ENCODE results near the gene FBXW9. TPM values are rescaled to one million over a fixed set of nuclear protein-coding genes. Genes with fewer than 3 reads are reported as not detected.

The FBXW9 gene
- total RNA-seq, 1 experiment from 2014 or later: 21.0 TPM

GRCh38 chr19:12655546-12655945, 40.9 kb downstream of the FBXW9 start:
- BruUV-seq (replicated peaks): no TSS peak

GRCh38 chr19:12652219-12652618, 44.2 kb downstream of the FBXW9 start:
- Histone ChIP-seq H4K20me1 (ENCODE audit: insufficient read depth) (no peaks in the 10 kb centered on the region), H3K4me3 (no peak overlapping the region), H3K4me2 (no peak overlapping the region), H3K27me3 (ENCODE audit: insufficient read depth, low read depth) (no peaks in the 10 kb centered on the region), H3K36me3 (ENCODE audit: low read depth) (no peaks in the 10 kb centered on the region), H3K4me1 (replicated peaks; ENCODE audit: insufficient read depth) (no peaks in the 10 kb centered on the region), H3K27ac (no peak overlapping the region), H2AFZ (no peak overlapping the region), H3F3A (ENCODE audit: insufficient read depth, low read depth) (peaks cover 4% of the 10 kb centered on the region; the same call in 1 of the 2 replicates), H3K9me2 (ENCODE audit: insufficient read depth) (no peaks in the 10 kb centered on the region), H3K9me3 (ENCODE audit: insufficient read depth, low read depth) (no peaks in the 10 kb centered on the region), H3K79me2 (ENCODE audit: low read depth) (no peaks in the 10 kb centered on the region)
- ChIA-PET CTCF (no interaction called here), POLR2A (ENCODE audit: unreplicated experiment) (no interaction called here)
- BruUV-seq (replicated peaks): no TSS peak
- intact Hi-C loops (cut with micrococcal nuclease; ENCODE audit: unreplicated experiment): no loop called here
- no peak for DNase-seq
- no peak for TF ChIP-seq CTCF (conservative IDR thresholded peaks at IDR 0.05)
- no peak for TF ChIP-seq EZH2 (IDR thresholded peaks at IDR 0.05; ENCODE audit: low read depth)

More at GRCh38 chr19:12655546-12655945, 40.9 kb downstream of the FBXW9 start:
- intact Hi-C loops (cut with micrococcal nuclease; ENCODE audit: unreplicated experiment): no loop called here
- no peak for DNase-seq
- Histone ChIP-seq H3K9me3 (ENCODE audit: insufficient read depth, low read depth) (no peaks in the 10 kb centered on the region), H2AFZ (no peak overlapping the region), H4K20me1 (ENCODE audit: insufficient read depth) (no peaks in the 10 kb centered on the region), H3K27me3 (ENCODE audit: insufficient read depth, low read depth) (no peaks in the 10 kb centered on the region), H3K9me2 (ENCODE audit: insufficient read depth) (no peaks in the 10 kb centered on the region), H3K4me3 (no peak overlapping the region), H3K27ac (no peak overlapping the region), H3K4me2 (no peak overlapping the region), H3F3A (ENCODE audit: insufficient read depth, low read depth) (peaks cover 4% of the 10 kb centered on the region; the same call in 1 of the 2 replicates), H3K4me1 (replicated peaks; ENCODE audit: insufficient read depth) (no peaks in the 10 kb centered on the region), H3K36me3 (ENCODE audit: low read depth) (no peaks in the 10 kb centered on the region), H3K79me2 (ENCODE audit: low read depth) (no peaks in the 10 kb centered on the region)
- CTCF ChIA-PET: no interaction called here
- POLR2A ChIA-PET (ENCODE audit: unreplicated experiment): no interaction called here
- TF ChIP-seq EZH2 (IDR thresholded peaks at IDR 0.05; ENCODE audit: low read depth) (no peak), CTCF (conservative IDR thresholded peaks at IDR 0.05) (no peak)

GRCh38 chr19:12649941-12650340, 46.5 kb downstream of the FBXW9 start:
- no peak overlapping the region for H2AFZ ChIP-seq
- peaks cover 2% of the 10 kb centered on the region; the same call in 1 of the 2 replicates for H3F3A ChIP-seq (ENCODE audit: insufficient read depth, low read depth)
- BruUV-seq (replicated peaks): no TSS peak
- no peak for DNase-seq
- intact Hi-C loops (cut with micrococcal nuclease; ENCODE audit: unreplicated experiment): no loop called here
- TF ChIP-seq EZH2 (IDR thresholded peaks at IDR 0.05; ENCODE audit: low read depth) (no peak), CTCF (conservative IDR thresholded peaks at IDR 0.05) (no peak)
- no peaks in the 10 kb centered on the region for H3K79me2 ChIP-seq (ENCODE audit: low read depth)
- POLR2A ChIA-PET (ENCODE audit: unreplicated experiment): interaction anchor here (0.7 kb wide), 1 partner anchor 39 kb away, joined by 5 read pairs; no protein-coding TSS in a partner anchor
- no peak overlapping the region for H3K4me3 ChIP-seq
- no peaks in the 10 kb centered on the region for H3K27me3 ChIP-seq (ENCODE audit: insufficient read depth, low read depth)
- H3K36me3 ChIP-seq (ENCODE audit: low read depth): no peaks in the 10 kb centered on the region
- CTCF ChIA-PET: no interaction called here
- no peak overlapping the region for H3K27ac ChIP-seq
- no peaks in the 10 kb centered on the region for H3K4me1 ChIP-seq (replicated peaks; ENCODE audit: insufficient read depth)
- H3K4me2 ChIP-seq: no peak overlapping the region
- H4K20me1 ChIP-seq (ENCODE audit: insufficient read depth): no peaks in the 10 kb centered on the region
- H3K9me2 ChIP-seq (ENCODE audit: insufficient read depth): no peaks in the 10 kb centered on the region
- no peaks in the 10 kb centered on the region for H3K9me3 ChIP-seq (ENCODE audit: insufficient read depth, low read depth)
